Calu3 (cell line): ENCODE results near the gene VWCE. TPM values are rescaled to one million over a fixed set of nuclear protein-coding genes. Genes with fewer than 3 reads are reported as not detected.

ENCODE experiments used
- BruUV-seq: library from RNA; stranded (reverse); fragments of 400-500 nt; replicated peaks from 2 replicates; lab custom pipeline; 2021; lab: Mats Ljungman, UMichigan
- CTCF ChIA-PET: fragments of 300-600 bp; sonication (Branson Sonifier 250); formaldehyde crosslinking; loops from one replicate; lab custom pipeline; 2022; ENCODE audit warnings: antibody characterized with exemption; lab: Charles Lee
- DNase-seq: peaks from one replicate; pipeline ENCODE4 v3.0.0; 2022
- H3K27ac Mint-ChIP-seq: one replicate; pipeline ENCODE4 v1.8.0; 2022; ENCODE audit warnings: mixed read lengths; ENCODE audit not compliant: unreplicated experiment
- H3K27me3 Mint-ChIP-seq: one replicate; pipeline ENCODE4 v1.8.0; 2022; ENCODE audit warnings: mixed read lengths; ENCODE audit not compliant: unreplicated experiment
- H3K36me3 Mint-ChIP-seq: one replicate; pipeline ENCODE4 v1.8.0; 2022; ENCODE audit warnings: mild to moderate bottlenecking, moderate library complexity, mixed read lengths; ENCODE audit not compliant: insufficient read depth, unreplicated experiment
- H3K4me1 Mint-ChIP-seq: one replicate; pipeline ENCODE4 v1.8.0; 2022; ENCODE audit warnings: mild to moderate bottlenecking, low read depth, mixed read lengths; ENCODE audit not compliant: unreplicated experiment
- H3K4me3 Mint-ChIP-seq: one replicate; pipeline ENCODE4 v1.8.0; 2022; ENCODE audit warnings: mild to moderate bottlenecking, low read depth, moderate library complexity, mixed read lengths; ENCODE audit not compliant: unreplicated experiment
- H3K9me3 Mint-ChIP-seq: one replicate; pipeline ENCODE4 v1.8.0; 2022; ENCODE audit warnings: low read depth, mixed read lengths; ENCODE audit not compliant: unreplicated experiment
- intact Hi-C: fragments of 100-400 bp; cut with micrococcal nuclease; formaldehyde crosslinking; loops from one replicate; pipeline ENCODE4 v1.10.0; 2022; ENCODE audit not compliant: unreplicated experiment
- total RNA-seq: library from RNA; stranded (reverse); gene quantifications from 2 replicates; pipeline ENCODE4 v1.2.3, GENCODE V29; 2022
- TF ChIP-seq, protein P1 (sequence below): fragments of 200-600 bp; IDR thresholded peaks from one replicate; pipeline ENCODE4 v1.8.0; 2022; ENCODE audit warnings: antibody characterized with exemption; ENCODE audit not compliant: unreplicated experiment

Gene VWCE
- total RNA-seq, 1 experiment from 2014 or later = 0.66 TPM

DNA sequence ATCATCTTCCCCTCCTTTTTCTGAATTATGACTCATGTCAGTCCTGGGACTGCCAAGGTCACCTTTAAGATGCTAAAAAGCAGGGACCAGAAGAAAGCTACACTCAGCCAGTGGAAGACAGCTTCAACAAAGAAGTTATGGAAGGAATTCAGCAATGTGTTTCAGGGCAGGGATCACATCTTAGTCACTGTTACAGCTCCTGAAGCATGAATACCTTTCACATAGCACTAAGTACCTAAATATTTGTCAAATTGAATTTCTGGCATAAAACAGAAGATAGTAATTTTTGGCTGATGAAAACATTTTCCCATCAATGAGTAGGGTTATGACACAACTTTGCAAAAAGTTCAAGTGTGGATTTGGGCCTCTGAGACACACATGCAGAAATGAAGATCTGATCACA lies 32.6 kb upstream of the VWCE start:
- TF ChIP-seq, protein P1, sequence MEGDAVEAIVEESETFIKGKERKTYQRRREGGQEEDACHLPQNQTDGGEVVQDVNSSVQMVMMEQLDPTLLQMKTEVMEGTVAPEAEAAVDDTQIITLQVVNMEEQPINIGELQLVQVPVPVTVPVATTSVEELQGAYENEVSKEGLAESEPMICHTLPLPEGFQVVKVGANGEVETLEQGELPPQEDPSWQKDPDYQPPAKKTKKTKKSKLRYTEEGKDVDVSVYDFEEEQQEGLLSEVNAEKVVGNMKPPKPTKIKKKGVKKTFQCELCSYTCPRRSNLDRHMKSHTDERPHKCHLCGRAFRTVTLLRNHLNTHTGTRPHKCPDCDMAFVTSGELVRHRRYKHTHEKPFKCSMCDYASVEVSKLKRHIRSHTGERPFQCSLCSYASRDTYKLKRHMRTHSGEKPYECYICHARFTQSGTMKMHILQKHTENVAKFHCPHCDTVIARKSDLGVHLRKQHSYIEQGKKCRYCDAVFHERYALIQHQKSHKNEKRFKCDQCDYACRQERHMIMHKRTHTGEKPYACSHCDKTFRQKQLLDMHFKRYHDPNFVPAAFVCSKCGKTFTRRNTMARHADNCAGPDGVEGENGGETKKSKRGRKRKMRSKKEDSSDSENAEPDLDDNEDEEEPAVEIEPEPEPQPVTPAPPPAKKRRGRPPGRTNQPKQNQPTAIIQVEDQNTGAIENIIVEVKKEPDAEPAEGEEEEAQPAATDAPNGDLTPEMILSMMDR = no peak
- no peak for DNase-seq
- Mint-ChIP-seq H3K4me3 (no peak overlapping the region), H3K9me3 (no peaks in the 10 kb centered on the region), H3K4me1 (peaks cover 13% of the 10 kb centered on the region), H3K36me3 (peaks cover 66% of the 10 kb centered on the region), H3K27me3 (no peaks in the 10 kb centered on the region), H3K27ac (no peak overlapping the region)
- BruUV-seq = no TSS peak
- CTCF ChIA-PET = no interaction called here
- intact Hi-C loops = no loop called here

DNA sequence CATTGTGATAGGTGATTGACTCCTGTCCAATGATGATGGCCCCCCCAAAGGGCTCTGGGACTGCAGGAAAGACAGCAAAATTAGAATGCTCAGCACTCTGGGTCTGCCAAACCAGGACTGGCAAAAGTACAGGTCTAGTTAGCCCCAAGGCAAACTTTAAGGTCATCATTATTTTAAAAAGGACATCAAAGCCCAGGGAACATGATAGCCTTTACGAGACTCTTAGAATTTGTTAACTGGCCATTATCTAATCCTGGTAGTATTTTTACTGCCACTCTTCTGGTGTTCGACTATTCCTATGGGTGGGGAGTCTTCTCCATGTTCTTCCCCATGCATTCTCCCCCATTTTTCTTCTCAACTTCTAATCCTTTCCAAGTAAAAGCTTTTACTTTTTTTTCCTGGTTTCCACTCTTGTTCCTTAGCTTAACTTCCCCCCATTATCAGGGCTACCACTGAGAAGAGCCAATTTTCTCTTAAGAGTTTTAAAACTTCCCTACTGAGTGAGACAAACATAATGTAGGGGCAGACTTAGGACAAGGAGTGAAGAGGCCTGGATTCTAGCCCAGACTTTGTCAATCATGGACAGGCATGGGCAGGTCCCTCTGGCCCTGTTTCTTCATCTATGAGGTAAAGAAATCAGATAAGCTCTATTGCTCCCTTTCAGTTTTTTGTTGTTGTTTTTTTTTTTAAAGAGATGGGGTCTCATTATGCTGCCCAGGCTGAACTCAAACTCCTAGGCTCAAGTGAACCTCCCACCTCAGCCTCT lies 30.7 kb upstream of the VWCE start:
- H3K27ac Mint-ChIP-seq = no peak overlapping the region
- DNase-seq = no peak
- CTCF ChIA-PET = no interaction called here

DNA sequence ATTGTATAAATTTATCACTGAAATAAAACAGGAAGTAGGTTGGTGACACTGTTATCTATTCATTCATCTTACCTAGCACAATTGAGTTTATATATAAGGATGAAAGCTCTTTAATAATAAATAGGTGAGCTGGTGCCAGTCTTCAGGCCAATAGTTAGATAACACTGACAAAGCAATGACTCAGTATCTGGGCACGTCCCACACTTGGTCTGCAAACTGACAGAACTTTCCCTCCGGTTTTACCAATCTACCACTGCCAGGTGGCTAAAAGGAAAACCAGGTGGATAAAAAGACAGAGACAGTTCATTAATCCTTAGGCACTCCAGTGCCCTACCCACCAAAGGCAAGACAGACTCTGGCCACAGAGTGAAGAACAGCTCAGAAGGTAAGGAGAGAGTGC lies 20.1 kb upstream of the VWCE start:
- no peak overlapping the region for H3K4me3 Mint-ChIP-seq
- TF ChIP-seq, protein P1 = no peak
- CTCF ChIA-PET = interaction anchor here (0.6 kb wide), 2 partner anchors 101 to 1254 kb away, joined by 3 to 6 read pairs; no protein-coding TSS in a partner anchor
- no peaks in the 10 kb centered on the region for H3K27me3 Mint-ChIP-seq
- no peaks in the 10 kb centered on the region for H3K4me1 Mint-ChIP-seq
- no peak for DNase-seq
- no TSS peak for BruUV-seq
- H3K9me3 Mint-ChIP-seq = no peaks in the 10 kb centered on the region
- intact Hi-C loops = no loop called here
- H3K36me3 Mint-ChIP-seq = peaks cover 34% of the 10 kb centered on the region
- H3K27ac Mint-ChIP-seq = no peak overlapping the region

More for the DNA sequence above, 30.7 kb upstream of the VWCE start:
- Mint-ChIP-seq H3K9me3 (no peaks in the 10 kb centered on the region), H3K4me3 (no peak overlapping the region), H3K36me3 (peaks cover 66% of the 10 kb centered on the region), H3K27me3 (no peaks in the 10 kb centered on the region), H3K4me1 (no peaks in the 10 kb centered on the region)
- no TSS peak for BruUV-seq
- intact Hi-C loops = no loop called here
- TF ChIP-seq, protein P1 = no peak

DNA sequence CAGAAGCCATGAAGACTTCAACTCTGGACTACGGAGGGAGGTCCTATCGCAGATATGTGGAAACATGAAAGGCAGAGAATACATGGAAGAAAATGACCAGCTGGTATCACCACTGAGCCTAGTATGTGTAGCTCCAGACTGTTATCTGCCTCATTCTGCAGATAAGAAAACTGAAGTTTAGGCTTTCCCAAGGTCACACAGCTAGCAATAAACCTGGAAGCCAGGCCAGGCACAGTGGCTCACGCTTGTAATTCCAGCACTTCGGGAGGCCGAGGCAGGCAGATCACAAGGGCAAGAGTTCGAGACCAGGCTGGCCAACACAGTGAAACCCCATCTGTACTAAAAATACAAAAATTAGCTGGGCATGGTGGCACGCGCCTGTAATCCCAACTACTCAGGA lies 15.6 kb upstream of the VWCE start:
- peaks cover 20% of the 10 kb centered on the region for H3K36me3 Mint-ChIP-seq
- no peak overlapping the region for H3K4me3 Mint-ChIP-seq
- TF ChIP-seq, protein P1 = no peak
- H3K4me1 Mint-ChIP-seq = no peaks in the 10 kb centered on the region
- intact Hi-C loops = no loop called here
- H3K9me3 Mint-ChIP-seq = no peaks in the 10 kb centered on the region
- DNase-seq = no peak
- no peak overlapping the region for H3K27ac Mint-ChIP-seq
- BruUV-seq = no TSS peak
- no peaks in the 10 kb centered on the region for H3K27me3 Mint-ChIP-seq
- CTCF ChIA-PET = interaction anchor here (0.6 to 1.3 kb wide), 2 partner anchors 20 to 417 kb away, joined by 3 read pairs; no protein-coding TSS in a partner anchor
